NB4 (cell line): ENCODE results near the gene FAM43B.

ENCODE experiments used
- CTCF ChIP-seq: IDR thresholded peaks from one replicate; pipeline ENCODE4 v1.5.1; 2012; ENCODE audit warnings: low read depth, low read length
- POLR2A ChIP-seq: IDR thresholded peaks from 2 replicates; pipeline ENCODE4 v1.6.1; 2011; ENCODE audit warnings: mild to moderate bottlenecking; ENCODE audit not compliant: insufficient read length; ENCODE audit errors: extremely low read depth

GRCh38 chr1:20574686-20575540 is 22.5 kb downstream of the FAM43B start:
- TF ChIP-seq POLR2A (no peak), CTCF (peak; percentile 84)
